Inferior parietal cortex (tissue), 1 donor: ENCODE data around the gene SCN9A.
A peak's percentile ranks its signal among the peaks of the same experiment; 100 is the strongest.
"Not testable (repeated sequence)": the region's sequence is repeated elsewhere in the genome, so short reads cannot be mapped to it uniquely, and the experiment has no call there.

Experiments
- DNase-seq: peaks from one replicate; pipeline ENCODE4 v3.0.0-alpha.2; 2016; ENCODE audit errors: extremely low spot score

The SCN9A gene

DNA sequence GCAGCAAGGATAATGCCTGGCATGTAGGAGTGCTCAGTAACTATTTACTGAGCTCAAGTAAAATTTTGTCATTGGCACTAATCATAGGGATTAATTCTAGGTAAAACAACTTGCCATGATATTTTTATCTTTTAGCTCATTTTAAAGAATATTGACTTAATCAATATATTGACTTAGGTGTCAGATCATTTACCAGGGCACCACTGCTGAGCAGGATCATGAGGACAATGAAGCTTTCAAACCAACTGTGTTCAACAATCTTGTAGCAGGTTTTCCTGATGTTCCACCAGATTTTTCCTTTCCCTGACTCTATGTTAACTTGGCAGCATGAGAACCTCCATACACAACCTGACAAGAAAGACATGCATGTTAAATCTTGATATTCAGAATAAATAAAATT lies 133.4 kb downstream of the SCN9A start:
- DNase-seq: no peak

DNA sequence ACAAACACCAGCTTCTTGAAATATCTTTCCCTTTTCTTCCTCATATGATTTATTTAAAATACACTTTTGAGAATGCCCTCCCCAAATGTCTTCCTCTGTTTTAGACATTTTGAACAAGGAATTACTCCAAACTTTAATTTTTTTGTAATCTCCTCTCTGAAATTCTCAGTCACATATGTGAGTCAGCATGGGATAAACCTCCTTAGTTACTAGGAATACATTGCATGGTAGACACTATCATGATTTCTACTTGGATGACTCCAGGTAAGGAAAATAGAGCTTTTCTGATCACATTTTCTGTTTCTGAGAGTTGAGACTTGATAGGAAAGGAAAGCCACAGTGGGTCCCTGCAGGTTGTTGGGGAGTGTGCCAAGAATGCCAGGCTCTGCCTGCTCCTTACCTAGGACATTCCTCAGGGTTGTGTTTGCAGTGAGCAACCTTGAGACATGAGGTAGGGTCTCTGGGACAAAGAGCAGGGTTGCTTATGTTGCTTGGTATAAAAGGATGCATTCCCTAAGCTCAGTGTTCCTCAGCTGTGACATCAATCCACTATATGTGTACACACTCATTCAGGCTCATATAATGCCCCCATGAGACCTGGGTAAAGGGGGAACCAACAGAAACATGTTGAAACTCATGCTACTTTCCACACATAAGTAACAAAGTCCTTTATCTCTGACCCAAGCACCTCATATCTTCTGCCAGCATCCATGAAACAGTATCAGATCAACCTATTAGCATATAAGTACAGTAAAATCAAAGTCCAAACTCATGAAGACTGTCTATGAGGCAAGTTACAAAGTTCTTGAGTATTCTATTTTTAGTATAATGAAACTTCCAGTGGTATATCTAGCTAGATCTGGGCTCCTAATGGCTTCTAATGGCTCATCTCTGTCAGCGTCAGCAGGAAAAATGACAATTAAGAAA lies 135.1 kb downstream of the SCN9A start:
- DNase-seq: no peak

DNA sequence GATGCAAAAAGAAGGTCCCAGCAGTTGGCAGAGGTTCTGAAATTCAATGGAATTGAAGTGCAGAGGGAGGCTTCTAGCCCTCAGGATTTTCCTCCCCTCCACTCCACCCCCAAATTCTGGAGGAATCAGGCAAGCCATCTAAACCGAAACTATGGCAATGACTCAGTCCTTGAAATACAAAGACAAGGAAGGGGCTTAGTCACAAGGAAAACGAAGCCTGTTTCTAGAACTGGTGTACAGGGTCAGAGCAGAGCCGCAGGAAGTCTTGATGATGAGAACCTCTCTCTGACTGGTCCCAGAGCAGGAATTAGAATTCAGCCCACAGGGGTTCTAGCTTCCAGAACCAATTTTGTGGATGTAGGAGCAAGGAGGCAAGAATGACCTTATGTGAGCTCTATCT lies 136.2 kb downstream of the SCN9A start:
- DNase-seq: no peak

DNA sequence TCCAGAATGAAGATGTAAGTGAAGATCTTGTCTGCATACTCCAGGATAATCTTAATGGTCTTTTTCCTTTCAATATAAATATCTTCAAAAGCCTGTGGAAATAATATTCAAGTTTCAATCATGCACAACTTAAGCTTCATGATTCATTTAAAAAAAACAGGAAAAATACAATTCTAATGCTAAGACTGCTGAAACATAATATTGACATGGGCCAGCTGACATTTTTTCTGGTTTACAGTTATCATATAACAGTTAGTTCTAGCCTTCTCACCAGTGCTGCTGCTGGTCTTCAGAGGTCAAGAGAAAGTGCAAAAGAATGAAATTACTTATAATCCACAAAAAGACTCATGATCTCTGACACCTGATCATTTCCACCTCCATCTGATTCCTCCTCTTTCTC lies 137.6 kb downstream of the SCN9A start:
- DNase-seq: no peak

DNA sequence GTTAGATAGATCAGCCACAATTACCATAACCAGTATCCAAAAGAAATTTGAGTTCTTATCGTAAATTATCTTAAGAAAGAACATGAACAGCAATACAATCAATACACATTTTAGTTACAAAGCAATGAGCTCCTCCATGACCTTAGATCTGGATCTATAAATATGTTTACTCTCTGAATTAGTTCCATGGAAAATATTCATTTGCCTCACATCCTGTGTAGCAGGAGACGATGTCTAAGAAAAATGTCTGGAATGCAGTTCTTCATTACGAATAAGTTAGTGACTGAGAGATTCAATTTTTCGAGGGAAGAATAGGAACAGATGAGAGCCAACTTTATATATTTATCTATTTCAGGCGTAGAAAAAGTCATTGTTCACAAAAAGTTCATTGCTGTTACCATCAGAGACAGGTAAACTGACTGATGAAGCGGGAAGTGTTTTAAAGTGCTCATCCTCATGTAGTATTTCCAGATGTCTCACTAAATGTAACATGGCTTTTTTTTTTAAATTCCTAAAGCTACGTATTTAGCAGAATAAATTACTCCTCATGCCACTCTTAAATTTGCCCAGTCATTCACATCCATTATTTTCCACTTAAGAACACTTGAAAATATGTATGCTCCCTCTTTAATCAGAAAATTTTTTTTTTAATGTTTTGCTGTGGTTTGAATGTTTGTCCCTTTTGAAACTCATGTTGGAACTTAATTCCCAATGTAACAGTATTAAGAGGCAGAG lies 141.5 kb downstream of the SCN9A start:
- DNase-seq: no peak

DNA sequence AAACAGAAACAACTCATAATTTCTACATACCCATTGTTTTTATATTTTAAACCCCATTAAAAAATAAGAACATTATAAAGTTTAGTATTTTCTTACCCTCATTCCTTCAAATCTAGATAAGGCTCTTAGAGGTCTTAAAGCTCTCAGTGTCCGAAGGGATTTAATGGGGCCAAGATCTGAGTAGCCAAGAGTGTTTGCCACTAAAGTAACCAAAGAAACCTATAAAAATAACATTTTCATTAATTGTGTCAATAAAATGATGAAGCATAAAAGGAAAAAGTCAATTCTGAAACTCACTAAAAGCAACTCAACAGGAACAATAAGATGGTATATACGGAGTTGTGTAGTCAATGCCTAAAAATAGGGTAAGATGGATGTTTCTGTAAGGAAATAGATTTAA lies 142.5 kb downstream of the SCN9A start:
- DNase-seq: no peak

DNA sequence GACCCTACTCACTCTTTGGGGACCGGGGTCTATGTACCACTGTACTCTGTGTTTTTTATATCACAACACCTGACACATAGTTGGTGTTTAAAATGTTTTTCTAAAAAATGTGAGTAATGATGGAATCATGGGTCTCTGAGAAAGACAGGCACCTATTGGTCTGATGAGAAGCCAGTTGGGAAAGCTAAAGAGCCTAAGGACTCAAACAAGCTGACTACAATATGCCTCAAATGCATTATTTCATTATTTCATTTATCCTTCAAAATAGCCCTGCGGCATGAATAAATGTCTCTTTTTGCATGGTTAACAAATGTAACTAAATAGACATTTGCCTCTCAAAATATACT lies 145.0 kb downstream of the SCN9A start:
- no peak for DNase-seq

DNA sequence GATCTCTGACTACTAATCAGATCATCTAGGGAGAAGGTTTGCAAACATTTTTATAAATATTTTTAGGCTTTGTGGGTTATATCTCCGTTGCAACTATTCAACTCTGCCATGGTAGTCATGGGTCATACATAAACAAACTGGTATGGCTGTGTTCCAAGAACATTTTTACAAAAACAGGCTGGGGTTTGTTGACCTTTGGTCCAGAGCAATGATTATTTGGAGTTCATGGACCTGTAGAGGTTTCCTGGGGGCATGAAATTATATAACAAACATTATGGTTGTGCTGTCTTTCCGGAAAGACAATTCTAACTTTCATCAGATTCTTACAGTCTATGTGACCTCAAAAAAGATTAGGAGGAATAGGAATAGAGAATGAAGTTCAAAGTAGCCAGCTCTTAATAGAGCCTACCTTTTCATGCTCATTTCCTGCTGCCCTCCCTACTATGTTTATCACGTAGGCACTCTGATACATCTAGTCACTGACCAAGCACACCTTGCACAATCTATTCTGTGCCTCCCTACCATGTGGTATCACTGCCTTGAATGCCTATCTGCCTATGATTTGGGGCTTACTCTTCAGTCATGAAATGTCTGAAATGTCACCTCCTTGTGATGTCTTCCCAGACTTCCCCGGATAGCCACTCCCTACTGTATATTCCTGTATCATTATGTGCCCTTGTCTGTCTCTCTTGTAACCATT lies 145.6 kb downstream of the SCN9A start:
- DNase-seq: no peak

DNA sequence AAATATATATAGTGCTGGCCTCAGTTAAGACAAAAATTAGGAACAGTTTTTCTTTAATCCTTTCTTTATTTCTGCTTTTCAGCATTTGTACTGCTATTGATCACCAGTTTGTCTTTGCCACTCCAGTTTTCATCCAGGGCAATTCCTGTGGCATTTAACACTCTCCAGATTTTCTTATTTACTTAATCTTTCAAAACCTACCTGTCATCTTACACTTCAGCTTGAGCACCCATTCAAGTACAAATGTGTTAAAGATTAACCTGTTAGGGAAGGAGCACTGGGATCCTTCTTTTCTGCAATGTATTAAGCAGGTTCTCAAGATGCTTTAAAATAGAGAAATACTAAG lies 146.1 kb downstream of the SCN9A start:
- DNase-seq: no peak

DNA sequence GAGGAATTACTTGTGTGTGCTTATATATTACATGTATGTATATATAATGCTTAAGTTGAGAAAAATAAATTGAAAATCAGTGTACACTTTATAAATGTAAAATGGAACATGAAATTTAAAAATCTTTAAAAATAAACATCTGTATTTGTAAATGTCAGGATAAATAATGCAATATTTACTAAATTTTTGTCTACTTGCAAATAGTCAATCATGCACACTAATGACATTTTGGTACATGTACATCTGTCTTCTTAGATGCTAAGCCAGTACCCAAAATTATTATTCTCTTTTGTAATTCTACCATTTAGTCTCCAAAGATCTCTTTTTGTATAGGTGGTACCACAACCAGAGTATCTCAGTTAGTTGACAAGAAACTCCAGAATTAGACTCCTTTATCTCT lies 151.5 kb downstream of the SCN9A start:
- DNase-seq: no peak

DNA sequence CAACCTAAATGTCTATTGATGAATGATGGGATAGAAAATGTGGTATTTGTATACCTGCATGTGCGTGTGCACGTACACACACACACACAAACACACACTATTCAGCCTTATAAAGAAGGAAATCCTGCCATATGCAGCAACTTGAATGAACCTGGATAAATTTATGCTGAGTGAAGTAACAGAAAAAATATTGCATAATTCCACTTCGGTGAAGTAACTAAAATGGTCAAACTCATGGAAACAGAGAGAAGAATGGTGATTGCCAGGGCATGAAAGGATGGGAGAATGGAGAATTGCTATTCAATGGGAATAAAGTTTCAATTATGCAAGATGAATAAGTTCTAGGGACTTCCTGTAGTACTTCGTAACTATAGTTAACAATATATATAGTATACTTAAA lies 152.4 kb downstream of the SCN9A start:
- no peak for DNase-seq

DNA sequence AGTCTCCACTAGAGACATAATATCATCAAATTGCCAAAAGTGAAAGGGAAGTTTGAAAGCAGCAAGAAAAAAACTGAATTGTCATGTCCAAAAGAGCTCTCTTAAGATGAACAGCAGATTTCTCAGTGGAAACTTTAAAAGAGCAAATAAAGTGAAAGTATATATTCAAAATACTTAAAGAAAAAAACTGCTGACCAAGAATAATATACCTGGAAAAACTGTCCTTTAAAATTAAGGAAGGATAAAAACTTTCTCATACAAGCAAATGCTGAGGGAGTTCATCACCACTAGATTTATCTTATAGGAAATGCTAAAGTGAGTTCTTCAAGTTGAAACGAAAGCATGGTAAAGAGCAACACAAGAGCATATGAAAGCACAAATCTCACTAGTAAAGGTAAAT lies 164.7 kb downstream of the SCN9A start:
- no peak for DNase-seq

DNA sequence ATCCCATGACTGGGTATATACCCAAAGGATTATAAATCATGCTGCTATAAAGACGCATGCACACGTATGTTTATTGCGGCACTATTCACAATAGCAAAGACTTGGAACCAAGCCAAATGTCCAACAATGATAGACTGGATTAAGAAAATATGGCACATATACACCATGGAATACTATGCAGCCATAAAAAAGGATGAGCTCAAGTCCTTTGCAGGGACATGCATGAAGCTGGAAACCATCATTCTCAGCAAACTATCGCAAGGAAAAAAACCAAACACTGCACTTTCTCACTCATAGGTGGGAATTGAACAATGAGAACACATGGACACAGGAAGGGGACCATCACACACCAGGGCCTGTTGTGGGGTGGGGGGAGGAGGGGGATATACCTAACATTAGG lies 165.8 kb downstream of the SCN9A start:
- DNase-seq: not testable (repeated sequence)

DNA sequence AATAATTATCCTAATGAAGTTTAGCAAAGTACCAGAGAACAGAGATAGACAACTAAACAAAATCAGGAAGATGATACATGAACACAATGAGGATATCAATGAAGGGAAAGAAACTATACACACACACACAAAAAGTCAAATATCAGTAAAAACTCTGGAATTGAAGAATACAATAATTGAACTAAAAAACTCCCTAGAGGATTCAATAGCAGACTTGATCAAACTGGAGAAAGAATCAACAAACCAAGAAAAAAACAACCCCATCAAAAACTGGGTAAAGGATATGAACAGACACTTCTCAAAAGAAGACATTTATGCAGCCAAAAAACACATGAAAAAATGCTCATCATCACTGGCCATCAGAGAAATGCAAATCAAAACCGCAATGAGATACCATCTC lies 166.4 kb downstream of the SCN9A start:
- DNase-seq: not testable (repeated sequence)

DNA sequence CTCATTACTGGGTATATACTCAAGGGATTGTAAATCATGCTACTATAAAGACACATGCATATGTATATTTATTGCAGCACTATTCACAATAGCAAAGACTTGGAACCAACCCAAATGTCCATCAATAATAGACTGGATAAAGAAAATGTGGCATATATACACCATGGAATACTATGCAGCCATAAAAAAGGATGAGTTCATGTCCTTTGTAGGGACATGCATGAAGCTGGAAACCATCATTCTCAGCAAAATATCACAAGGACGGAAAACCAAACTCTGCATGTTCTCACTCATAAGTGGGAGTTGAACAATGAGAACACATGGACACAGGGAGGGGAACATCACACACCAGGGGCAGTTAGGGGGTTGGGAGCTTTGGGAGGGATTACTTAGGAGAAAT lies 169.6 kb downstream of the SCN9A start:
- not testable (repeated sequence) for DNase-seq

DNA sequence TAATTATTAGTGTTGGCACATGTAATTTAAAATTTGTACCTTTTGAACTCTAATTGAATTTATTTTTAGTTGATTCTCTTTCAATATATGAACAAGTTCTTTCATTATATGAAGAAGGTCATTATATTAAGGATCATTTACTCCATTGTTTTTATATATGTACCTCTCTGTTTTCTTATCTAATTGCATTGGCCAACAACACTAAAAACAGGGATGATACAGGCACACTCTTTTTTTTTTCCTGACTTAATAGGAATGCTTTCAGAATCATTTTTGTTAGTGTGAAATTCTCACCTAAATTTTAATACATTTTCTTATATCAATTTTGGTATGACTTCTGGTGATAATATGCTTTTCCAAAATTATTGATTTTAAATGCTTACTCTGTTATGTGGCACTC lies 173.0 kb downstream of the SCN9A start:
- no peak for DNase-seq

DNA sequence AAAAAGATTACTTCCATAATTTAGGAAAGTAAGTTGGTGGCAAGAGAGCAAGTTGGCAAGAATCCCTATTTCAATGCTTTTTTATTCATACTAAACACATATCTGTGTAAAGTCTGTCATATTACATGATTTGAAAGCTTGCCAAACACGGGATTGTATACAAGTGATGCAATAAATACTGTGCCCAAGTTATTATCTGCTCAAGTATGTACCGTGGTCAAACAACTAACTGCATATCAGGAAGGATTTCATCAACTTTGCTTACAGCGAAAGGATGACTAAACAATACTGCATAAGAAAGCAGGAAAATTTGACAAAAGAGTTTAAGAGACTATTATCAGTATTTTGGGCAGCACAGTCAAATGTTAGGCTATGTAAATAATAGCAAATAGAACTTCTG lies 178.3 kb downstream of the SCN9A start:
- DNase-seq: no peak

DNA sequence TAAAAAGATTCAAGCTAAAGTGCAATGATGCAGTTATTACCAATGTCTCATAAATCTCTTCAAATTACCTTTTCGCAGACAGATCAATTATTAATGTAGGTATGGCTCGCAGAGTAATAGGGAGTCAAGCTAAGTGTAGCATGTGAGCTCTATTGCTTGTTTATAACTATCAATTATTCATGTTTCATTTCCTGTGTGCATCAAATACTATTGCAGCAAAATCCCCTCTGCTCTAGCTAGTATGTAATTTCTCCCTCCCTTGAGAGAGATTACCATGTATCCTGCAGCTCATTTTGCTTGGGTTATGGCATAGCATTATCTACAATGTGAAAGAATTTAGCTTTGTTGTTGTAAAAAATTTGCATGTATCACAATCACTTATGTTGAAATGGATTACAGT lies 182.3 kb downstream of the SCN9A start:
- DNase-seq: no peak

DNA sequence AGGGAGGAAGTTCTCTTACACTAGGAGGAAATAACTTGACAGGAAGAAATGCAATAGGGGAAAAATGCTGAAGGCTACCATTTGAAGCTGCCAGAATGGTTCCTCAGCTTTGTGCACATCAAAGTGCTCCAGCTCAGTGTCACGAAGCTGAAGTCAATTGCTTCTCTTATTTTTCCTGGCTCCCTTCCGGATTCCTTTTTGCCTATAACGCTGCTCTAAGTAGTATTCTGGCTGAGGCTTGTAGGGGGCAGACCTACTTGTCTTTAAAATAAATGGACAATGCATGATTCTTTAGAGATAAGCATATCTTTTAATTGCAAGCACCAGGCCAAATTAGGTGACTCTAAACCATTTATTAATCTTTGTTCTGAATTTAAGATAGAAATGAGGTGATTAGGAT lies 187.7 kb downstream of the SCN9A start:
- DNase-seq: no peak

DNA sequence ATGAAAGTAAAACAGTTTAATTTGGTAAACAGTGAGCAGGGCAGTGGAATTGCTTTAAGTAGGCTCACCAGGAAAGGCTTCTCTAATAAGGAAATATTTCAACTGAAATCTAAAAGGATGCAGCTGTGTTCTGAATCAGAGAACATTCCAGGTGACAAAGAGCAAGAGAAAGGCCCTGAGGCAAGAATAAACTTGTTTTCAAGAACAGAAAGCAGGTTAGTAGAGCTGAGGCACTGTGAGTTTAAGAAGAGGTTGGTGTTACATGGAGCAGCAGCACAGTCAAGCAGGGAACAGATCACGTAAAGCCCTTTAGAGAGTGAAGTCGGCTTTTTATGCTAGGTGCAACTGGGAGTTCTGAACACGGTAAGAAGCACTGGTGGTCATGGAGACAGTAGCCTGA lies 191.0 kb downstream of the SCN9A start:
- no peak for DNase-seq

DNA sequence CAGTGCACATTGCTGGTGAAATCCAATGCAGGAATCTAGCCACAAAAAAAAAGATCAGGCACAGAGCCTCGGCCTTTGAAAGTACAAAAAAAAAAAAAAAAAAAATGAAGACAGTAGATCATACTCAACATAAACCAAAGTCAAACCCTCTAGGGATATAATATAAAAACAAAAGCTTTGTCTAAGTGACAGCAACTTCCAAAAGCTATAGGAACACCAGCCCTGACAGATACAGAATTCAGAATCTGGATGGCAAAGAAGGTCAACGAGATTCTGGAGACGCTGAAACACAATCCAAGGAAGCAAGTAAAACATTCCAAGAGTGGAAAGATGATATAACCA lies 194.0 kb downstream of the SCN9A start:
- no peak for DNase-seq

DNA sequence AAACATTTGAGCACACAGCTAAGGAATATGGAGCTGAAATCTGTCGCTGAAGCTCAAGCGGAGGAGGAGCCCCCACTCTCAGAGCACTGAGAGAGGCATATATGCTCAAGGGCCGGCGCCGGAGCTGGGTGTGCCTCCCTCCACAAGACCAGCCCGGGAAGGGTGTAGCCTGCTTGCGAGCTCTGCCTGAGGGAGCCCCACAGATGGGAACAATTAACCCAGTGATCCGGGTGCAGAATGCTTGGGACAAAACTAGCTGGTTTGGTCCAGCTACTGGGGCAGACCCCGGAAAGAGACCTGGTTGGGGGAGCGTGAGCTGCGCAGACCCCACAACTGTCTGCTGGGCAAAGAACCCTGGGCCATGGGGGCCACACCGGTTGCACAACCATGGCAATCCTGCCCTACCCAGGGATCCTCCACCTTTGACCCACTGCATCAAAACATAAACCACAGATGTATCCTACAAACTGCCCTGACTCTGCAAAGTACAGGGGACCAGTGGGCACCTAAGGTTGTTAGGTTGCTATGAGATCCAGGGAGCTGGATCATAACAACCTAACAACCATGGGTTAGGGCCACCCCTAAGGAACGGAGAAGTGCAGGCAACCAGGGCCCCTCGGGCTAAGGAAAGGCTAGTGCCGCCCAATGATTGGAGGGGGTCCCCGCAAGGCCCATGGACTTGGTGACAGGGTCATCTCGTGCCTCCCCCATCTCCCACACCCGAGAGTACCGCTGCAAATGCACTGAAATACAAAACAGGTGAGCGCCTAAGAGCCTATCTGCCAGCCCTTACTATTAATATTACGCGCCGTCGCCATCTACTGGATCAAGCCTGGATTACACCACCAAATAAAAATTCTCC lies 194.6 kb downstream of the SCN9A start:
- peak; percentile 63 for DNase-seq
